H1 (cell line): ENCODE data around the gene TFAP2D. TPM values are rescaled to one million over a fixed set of nuclear protein-coding genes. Genes with fewer than 3 reads are reported as not detected.

Experiments used
- CHD7 ChIP-seq: fragments of 300-600 bp; sonication (generic); IDR thresholded peaks from 2 replicates; pipeline ENCODE4 v1.7.1; 2012; ENCODE audit warnings: low read length, moderate library complexity, mild to moderate bottlenecking, inconsistent platforms; ENCODE audit not compliant: insufficient replicate concordance
- NRF1 ChIP-seq: IDR thresholded peaks from 2 replicates; pipeline ENCODE4 v1.6.1; 2011; ENCODE audit warnings: mild to moderate bottlenecking, low read depth, low read length, improper control_type of control experiment
- RAD21 ChIP-seq, 2 experiments: IDR thresholded peaks in 1 of 2; conservative IDR thresholded peaks in 1 of 2; 2 replicates each; pipeline ENCODE4 v1.6.1; 2011; ENCODE audit warnings: low read depth in 2 of 2, low read length in 2 of 2, improper control_type of control experiment in 1 of 2, inconsistent platforms in 1 of 2, mild to moderate bottlenecking in 1 of 2, moderate library complexity in 1 of 2
- RNF2 ChIP-seq: fragments of 200-900, 300-1000 bp; sonication (generic); IDR thresholded peaks from 2 replicates; pipeline ENCODE4 v1.7.1; 2016; ENCODE audit warnings: borderline replicate concordance, low read depth, mild to moderate bottlenecking, antibody characterized with exemption, low read length; ENCODE audit not compliant: poor library complexity, severe bottlenecking; ENCODE audit errors: missing control alignments
- SIX5 ChIP-seq: IDR thresholded peaks from 2 replicates; pipeline ENCODE4 v1.6.1; 2011; ENCODE audit warnings: mild to moderate bottlenecking, low read depth, low read length
- TCF12 ChIP-seq: IDR thresholded peaks from 2 replicates; pipeline ENCODE4 v1.6.1; 2011; ENCODE audit warnings: low read depth, mild to moderate bottlenecking, low read length
- TEAD4 ChIP-seq: IDR thresholded peaks from 2 replicates; pipeline ENCODE4 v1.6.1; 2012; ENCODE audit warnings: low read depth, low read length, inconsistent platforms, mixed read lengths
- USF2 ChIP-seq: IDR thresholded peaks from 2 replicates; pipeline ENCODE4 v1.6.1; 2011; ENCODE audit warnings: low read length, improper control_type of control experiment
- ZNF274 ChIP-seq: IDR thresholded peaks from 2 replicates; pipeline ENCODE4 v1.7.0; 2012; ENCODE audit warnings: low read length, borderline replicate concordance; ENCODE audit errors: extremely low read depth
- polyA plus RNA-seq, 7 experiments: library from polyadenylated mRNA; depleted of rRNA in 3 of 7; stranded (reverse) in 5 of 7; unstranded in 2 of 7; fragments of >200 nt in 5 of 7; fragments of 200-250 nt in 2 of 7; gene quantifications; 1 replicate in 5 of 7; 2 replicates in 1 of 7; 4 replicates in 1 of 7; pipeline versions ENCODE4 v1.2.1 to v1.2.3, GENCODE V29; 2011 to 2013; ENCODE audit warnings: missing spikeins in 2 of 7, mixed read lengths in 2 of 7
- total RNA-seq: library from RNA; stranded (reverse); fragmentation: NEBNext Ultra II Directional; extraction: Animal tissue kit (Norgen Biotek cat#: 25700); gene quantifications from 2 replicates; pipeline ENCODE4 v1.2.1, GENCODE V29; 2021

Gene TFAP2D
- total and polyA plus RNA-seq, 2 of the 8 experiments (the other 6 are each of a cell fraction or from before 2014, with no cell fraction given) = not detected

- no peak for TF ChIP-seq CHD7
- TF ChIP-seq TEAD4 = no peak
- no peak for TF ChIP-seq SIX5
- TF ChIP-seq NRF1 = no peak
- no peak for TF ChIP-seq RAD21 (IDR thresholded peaks at IDR 0.05 in 1 of 2, conservative IDR thresholded peaks at IDR 0.05 in 1 of 2; ENCODE audit: low read depth in 2 of 2, low read length in 2 of 2)
- no peak for TF ChIP-seq TCF12
- TF ChIP-seq RNF2 = no peak
- no peak for TF ChIP-seq USF2
- no peak for TF ChIP-seq ZNF274
Observed at GRCh38 chr6:50818673-50819072, 105.3 kb downstream of the TFAP2D start, which contains the start of gene TFAP2B (continued).
